22Rv1 (cell line): ENCODE measurements around the gene RIC3.

Experiments used
- ZFX ChIP-seq: fragments of 450-650 bp; IDR thresholded peaks from 2 replicates; pipeline ENCODE4 v1.6.1; 2017; ENCODE audit warnings: antibody characterized with exemption, borderline replicate concordance
- TF ChIP-seq, protein P1 (sequence below): fragments of 450-650 bp; IDR thresholded peaks from 2 replicates; pipeline ENCODE4 v1.5.1; 2017; ENCODE audit warnings: mild to moderate bottlenecking

DNA sequence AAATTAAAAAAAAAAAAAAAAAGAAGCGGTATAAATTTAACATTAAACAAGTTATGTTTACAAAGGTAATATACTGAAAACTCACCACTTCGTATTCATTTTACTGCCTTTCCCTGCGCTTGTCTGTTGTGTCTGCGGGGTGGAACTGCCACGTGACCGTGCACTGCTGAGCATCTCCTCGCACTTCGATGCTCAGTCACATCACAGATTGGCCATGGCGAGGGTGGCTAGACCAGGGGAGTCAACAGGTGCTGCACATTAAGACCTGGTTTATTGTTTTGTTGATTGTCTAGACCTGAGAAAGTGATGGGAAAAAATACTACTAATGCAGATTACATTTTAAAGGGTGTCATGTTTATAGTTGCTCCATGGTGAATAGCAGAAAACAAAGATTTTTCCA is 110.6 kb downstream of the RIC3 start:
- TF ChIP-seq, protein P1, sequence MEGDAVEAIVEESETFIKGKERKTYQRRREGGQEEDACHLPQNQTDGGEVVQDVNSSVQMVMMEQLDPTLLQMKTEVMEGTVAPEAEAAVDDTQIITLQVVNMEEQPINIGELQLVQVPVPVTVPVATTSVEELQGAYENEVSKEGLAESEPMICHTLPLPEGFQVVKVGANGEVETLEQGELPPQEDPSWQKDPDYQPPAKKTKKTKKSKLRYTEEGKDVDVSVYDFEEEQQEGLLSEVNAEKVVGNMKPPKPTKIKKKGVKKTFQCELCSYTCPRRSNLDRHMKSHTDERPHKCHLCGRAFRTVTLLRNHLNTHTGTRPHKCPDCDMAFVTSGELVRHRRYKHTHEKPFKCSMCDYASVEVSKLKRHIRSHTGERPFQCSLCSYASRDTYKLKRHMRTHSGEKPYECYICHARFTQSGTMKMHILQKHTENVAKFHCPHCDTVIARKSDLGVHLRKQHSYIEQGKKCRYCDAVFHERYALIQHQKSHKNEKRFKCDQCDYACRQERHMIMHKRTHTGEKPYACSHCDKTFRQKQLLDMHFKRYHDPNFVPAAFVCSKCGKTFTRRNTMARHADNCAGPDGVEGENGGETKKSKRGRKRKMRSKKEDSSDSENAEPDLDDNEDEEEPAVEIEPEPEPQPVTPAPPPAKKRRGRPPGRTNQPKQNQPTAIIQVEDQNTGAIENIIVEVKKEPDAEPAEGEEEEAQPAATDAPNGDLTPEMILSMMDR = no peak
- no peak for TF ChIP-seq ZFX
